Heart right ventricle (tissue), 16 donors: ENCODE measurements around the gene BLTP3A. TPM values are rescaled to one million over a fixed set of nuclear protein-coding genes. Genes with fewer than 3 reads are reported as not detected.

Experiments
- ATAC-seq, 8 donors: fragments of 200-7000 bp; cut with Tn5 transposase; one replicate each; pipeline ENCODE4 v1.9.1; 2020; ENCODE audit warnings: mild to moderate bottlenecking in 8 of 8, moderate library complexity in 8 of 8, moderate number of reproducible peaks in 1 of 8
- DNase-seq, 2 donors: peaks; one replicate each; pipeline ENCODE4 v3.0.0-alpha.2; 2020
- H3K27ac ChIP-seq, 10 donors: fragments of 200-600 bp; sonication (generic) in 2 of 10; one replicate each; pipeline versions ENCODE4 v1.5.0 to v1.8.0; 2020 to 2022; ENCODE audit warnings: mild to moderate bottlenecking in 3 of 10
- H3K27me3 ChIP-seq, 7 donors: fragments of 200-600 bp; one replicate each; pipeline ENCODE4 v1.8.0; 2021 to 2022; ENCODE audit warnings: mild to moderate bottlenecking in 2 of 7
- H3K36me3 ChIP-seq, 9 donors: fragments of 200-600 bp; sonication (generic) in 1 of 9; one replicate each; pipeline versions ENCODE4 v1.5.0 to v1.8.0; 2020 to 2022; ENCODE audit warnings: mild to moderate bottlenecking in 2 of 9
- H3K4me1 ChIP-seq, 9 donors: fragments of 200-600 bp; sonication (generic) in 1 of 9; one replicate each; pipeline versions ENCODE4 v1.5.0 to v1.8.0; 2020 to 2022; ENCODE audit warnings: mild to moderate bottlenecking in 4 of 9
- H3K4me3 ChIP-seq, 10 donors: fragments of 200-600 bp; sonication (generic) in 2 of 10; one replicate each; pipeline versions ENCODE4 v1.5.0 to v1.8.0; 2020 to 2022; ENCODE audit warnings: mild to moderate bottlenecking in 7 of 10, moderate library complexity in 2 of 10
- H3K9me3 ChIP-seq, 11 donors: fragments of 200-600 bp in 10 of 11; sonication (generic) in 2 of 11; one replicate each; pipeline versions ENCODE4 v1.5.0 to v1.8.0; 2013 to 2022; ENCODE audit warnings: mild to moderate bottlenecking in 2 of 11, control low read depth in 1 of 11, moderate library complexity in 1 of 11
- WGBS, 2 donors: extraction: QIAGEN DNeasy Blood & Tissue Kit; methylation state at CpG; one replicate each; pipeline ENCODE4 v1.1.7; 2013; ENCODE audit warnings: inconsistent platforms in 1 of 2; 5-methylcytosine and 5-hydroxymethylcytosine counted together
- intact Hi-C, 10 donors: fragments of 100-400 bp; cut with DNase I; formaldehyde crosslinking; loops; one replicate each; pipeline versions ENCODE4 v1.11.1 to v1.14.2; 2022
- polyA plus RNA-seq, 2 donors: library from polyadenylated mRNA; stranded (reverse); fragments of 200-250 nt; gene quantifications; one replicate each; pipeline ENCODE4 v1.2.3, GENCODE V29; 2013
- total RNA-seq, 10 donors: library from RNA; stranded (reverse); fragmentation: NEBNext Ultra II Directional in 3 of 10; extraction: Animal tissue kit (Norgen Biotek cat#: 25700) in 3 of 10; gene quantifications; one replicate each; pipeline versions ENCODE4 v1.2.1 to v1.2.4, GENCODE V29; 2021 to 2023
- TF ChIP-seq, protein P1 (sequence below), 9 donors: fragments of 200-600 bp; sonication (generic) in 2 of 9; IDR thresholded peaks; one replicate each; pipeline versions ENCODE4 v1.5.0 to v1.8.0; 2021 to 2022; ENCODE audit warnings: antibody characterized with exemption in 9 of 9, mild to moderate bottlenecking in 5 of 9, moderate library complexity in 1 of 9
- donor health status: Arrhythmogenic right ventricular cardiomyopathy.
- donor health status: ischemic (EF 13 %, LVEDD 7.1; RV severe dilation, severe dysfunction).
- donor health status: healthy with polysubstance abuse.
- donor health status: DM: no; HTN: yes; CAD: no.
- donor health status: DM: no; HTN: no; CAD: no.
- donor health status: ischemic (EF 25% LVEDD 6.9; RV normal size, moderate dysfunction).
- donor health status: ischemic (EF 25% LVEDD 5.7; RV mildly dilated, moderate dysfunction).
- donor health status: healthy.
- donor health status: DM: yes; HTN: yes; CAD: no.
- donor health status: Ischemic cardiomyopathy.
- donor health status: ischemic (EF 35%, LVEDD 5.7; RV mildly dilated, moderate dysfunction).
- donor health status: nonischemic (EF 11% LVEDD 7.7; RV severe dilation, severe dysfunction).
- donor health status: DM: yes; HTN: yes; CAD: no.
- donor health status: PGD.
- donor health status: ischemic (EF 29% LVEDD 5.4; RV normal size, mild dysfunction).
- donor health status: nonischemic (EF 23%, LVEDD 6.1; RV moderate dilation, normal function).

BLTP3A gene
- total and polyA plus RNA-seq, 12 donors = 4.1 to 25.0 (median 21.0) TPM

DNA sequence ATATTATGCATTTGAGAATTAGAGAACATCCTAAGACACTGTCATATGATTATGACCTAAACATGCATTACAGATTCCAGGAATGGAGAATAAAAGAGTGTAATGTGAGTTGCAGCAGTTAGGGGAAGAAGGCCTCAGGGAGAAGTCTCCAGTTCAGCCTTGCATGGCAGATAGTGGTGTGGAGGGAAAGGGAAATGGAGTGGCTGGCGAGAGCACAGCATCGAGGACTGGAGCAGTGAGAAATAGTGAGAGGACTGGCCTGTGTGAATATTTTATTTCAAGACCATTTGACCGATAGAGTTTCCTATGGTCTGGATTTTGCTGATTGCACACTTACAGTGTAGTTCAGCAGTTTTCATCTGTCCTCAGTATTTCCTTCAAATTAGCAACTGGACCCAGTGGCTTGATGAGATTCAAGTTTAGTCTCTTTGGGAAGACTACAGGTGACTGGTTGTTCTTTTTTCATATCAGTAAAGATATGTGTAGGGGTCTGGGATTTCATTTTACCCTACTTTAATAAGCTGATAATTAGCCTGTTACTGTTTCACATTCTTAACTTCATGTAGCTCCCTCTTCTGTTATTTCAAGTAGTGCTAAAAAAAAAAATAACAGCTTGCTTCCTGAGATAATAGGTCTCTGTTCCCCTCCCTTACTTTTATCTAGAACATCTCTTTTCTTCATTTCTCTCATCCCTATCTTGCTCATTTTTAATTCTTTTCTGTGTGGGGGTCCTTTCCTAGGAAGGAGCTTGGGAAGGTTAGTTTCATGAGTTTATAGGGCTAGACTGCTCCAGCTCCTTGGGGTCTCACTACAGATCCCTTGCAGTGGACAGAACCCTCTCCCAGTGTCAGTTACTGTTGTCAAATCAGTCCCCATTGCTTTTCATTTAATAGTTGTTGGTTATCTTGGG, 27.9 kb downstream of the BLTP3A start:
- 46 to 50% methylated on average over 3 of the region's 3 CpGs for WGBS, 2 donors
- no peak overlapping the region for H3K4me3 ChIP-seq
- peaks cover 0 to 35% (median 21%) of the 10 kb centered on the region in 9 donors for H3K36me3 ChIP-seq
- ATAC-seq (peak in 4 of 8 donors; percentile 25 to 50 (median 37)), DNase-seq (no peak)
- H3K4me1 ChIP-seq = peaks cover 0 to 43% (median 35%) of the 10 kb centered on the region in 9 donors
- peak overlapping the region in 7 of 10 donors; percentile 24 to 60 (median 46) for H3K27ac ChIP-seq
- intact Hi-C loops = no loop called here
- TF ChIP-seq, protein P1, sequence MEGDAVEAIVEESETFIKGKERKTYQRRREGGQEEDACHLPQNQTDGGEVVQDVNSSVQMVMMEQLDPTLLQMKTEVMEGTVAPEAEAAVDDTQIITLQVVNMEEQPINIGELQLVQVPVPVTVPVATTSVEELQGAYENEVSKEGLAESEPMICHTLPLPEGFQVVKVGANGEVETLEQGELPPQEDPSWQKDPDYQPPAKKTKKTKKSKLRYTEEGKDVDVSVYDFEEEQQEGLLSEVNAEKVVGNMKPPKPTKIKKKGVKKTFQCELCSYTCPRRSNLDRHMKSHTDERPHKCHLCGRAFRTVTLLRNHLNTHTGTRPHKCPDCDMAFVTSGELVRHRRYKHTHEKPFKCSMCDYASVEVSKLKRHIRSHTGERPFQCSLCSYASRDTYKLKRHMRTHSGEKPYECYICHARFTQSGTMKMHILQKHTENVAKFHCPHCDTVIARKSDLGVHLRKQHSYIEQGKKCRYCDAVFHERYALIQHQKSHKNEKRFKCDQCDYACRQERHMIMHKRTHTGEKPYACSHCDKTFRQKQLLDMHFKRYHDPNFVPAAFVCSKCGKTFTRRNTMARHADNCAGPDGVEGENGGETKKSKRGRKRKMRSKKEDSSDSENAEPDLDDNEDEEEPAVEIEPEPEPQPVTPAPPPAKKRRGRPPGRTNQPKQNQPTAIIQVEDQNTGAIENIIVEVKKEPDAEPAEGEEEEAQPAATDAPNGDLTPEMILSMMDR (IDR thresholded peaks at IDR 0.05) = no peak
- H3K27me3 ChIP-seq = no peaks in the 10 kb centered on the region
- no peaks in the 10 kb centered on the region for H3K9me3 ChIP-seq

DNA sequence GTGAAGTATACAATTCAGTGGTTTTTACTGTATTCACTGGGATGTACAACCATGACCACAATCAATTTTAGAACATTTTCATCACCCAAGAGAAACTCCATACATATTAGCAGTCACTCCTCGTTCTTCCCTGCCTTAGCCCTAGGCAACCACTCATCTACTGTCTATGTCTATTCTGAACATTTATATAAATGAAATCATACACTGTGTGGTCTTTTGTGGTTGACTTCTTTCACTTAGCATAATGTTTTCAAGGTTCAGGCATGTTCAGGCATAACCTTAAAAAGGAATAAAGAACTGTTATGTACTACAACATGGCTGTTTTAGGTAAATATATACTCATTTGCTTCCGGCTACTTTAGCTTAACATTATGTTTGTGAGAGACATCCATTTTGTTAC, 37.3 kb downstream of the BLTP3A start:
- ATAC-seq (no peak), DNase-seq (no peak)
- intact Hi-C loops = no loop called here
- H3K4me3 ChIP-seq = no peak overlapping the region
- no peaks in the 10 kb centered on the region for H3K9me3 ChIP-seq
- no peaks in the 10 kb centered on the region for H3K27me3 ChIP-seq
- TF ChIP-seq, protein P1 (IDR thresholded peaks at IDR 0.05) = no peak
- peaks cover 0 to 98% (median 39%) of the 10 kb centered on the region in 9 donors for H3K36me3 ChIP-seq
- H3K27ac ChIP-seq = no peak overlapping the region
- H3K4me1 ChIP-seq = no peaks in the 10 kb centered on the region
- WGBS, 2 donors = 95 to 96% methylated on average over 2 of the region's 2 CpGs

DNA sequence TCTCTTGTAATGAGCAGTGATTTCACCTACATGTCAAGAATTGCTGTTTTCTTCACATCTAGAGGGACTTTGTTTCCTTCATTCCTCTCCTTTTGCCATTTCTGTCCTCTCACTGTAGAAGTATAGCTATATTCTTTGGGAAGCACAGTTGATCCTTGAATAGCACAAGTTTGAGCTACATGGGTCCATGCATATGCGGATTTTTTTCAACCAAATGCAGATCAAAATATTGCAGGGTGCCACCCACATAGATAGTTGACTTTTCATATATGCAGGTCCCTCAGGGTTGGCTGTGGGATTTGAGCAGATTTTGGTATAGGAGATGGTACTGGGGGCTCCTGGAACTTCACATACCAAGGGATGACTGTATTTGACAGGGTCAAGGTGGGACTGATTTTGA, 41.1 kb downstream of the BLTP3A start:
- no peaks in the 10 kb centered on the region for H3K9me3 ChIP-seq
- no peak overlapping the region for H3K4me3 ChIP-seq
- TF ChIP-seq, protein P1 (IDR thresholded peaks at IDR 0.05) = no peak
- peaks cover 0 to 20% (median 0%) of the 10 kb centered on the region in 9 donors for H3K4me1 ChIP-seq
- WGBS, 2 donors = 97 to 100% methylated on average over 1 of the region's 1 CpG
- intact Hi-C loops = no loop called here
- ATAC-seq = no peak
- H3K27ac ChIP-seq = no peak overlapping the region
- H3K36me3 ChIP-seq = peaks cover 0 to 98% (median 37%) of the 10 kb centered on the region in 9 donors
- H3K27me3 ChIP-seq = no peaks in the 10 kb centered on the region
- no peak for DNase-seq

DNA sequence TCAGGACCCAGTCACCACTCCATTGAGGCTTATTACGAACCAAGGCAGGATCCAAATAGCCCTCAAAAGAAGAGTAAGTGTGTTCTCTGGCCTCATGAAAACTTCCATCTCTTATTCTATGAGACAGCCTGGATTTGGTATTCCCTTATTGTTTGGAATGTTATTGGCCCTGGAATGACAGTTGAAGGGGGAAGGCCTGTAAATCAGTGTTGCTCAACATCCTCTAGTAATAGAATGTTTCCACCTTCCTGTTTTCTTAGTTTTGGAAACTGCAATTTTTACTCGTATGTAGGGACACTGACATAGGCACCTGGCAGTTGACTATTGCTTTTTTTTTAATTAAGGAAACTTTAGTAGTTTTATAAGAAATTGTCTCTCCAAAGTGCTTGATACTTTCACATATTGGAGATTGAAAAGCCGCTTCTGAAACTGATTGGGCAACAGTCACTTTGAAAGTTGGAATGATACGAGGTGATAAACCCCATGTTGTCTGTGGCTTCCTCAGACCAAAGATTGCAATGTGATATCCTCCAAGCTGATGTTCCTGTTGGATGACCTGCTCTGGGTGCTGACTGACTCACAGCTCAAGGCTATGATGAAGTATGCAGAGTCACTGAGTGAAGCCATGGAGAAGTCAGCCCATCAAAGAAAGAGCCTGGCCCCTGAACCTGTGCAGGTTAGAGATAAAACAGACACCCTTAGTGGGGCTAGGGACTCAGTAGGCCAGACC, 43.1 kb downstream of the BLTP3A start:
- H3K4me3 ChIP-seq = no peak overlapping the region
- ATAC-seq (no peak), DNase-seq (no peak)
- H3K27me3 ChIP-seq = no peaks in the 10 kb centered on the region
- H3K9me3 ChIP-seq = no peaks in the 10 kb centered on the region
- peaks cover 0 to 20% (median 0%) of the 10 kb centered on the region in 9 donors for H3K4me1 ChIP-seq
- intact Hi-C loops = loop anchor here in 1 of 10 donors (2.0 kb wide), 1 partner anchor 26 kb away; no protein-coding TSS in a partner anchor
- peaks cover 0 to 94% (median 30%) of the 10 kb centered on the region in 9 donors for H3K36me3 ChIP-seq
- 88 to 89% methylated on average over 4 of the region's 4 CpGs for whole genome bisulfite sequencing, 2 donors
- TF ChIP-seq, protein P1 (IDR thresholded peaks at IDR 0.05) = no peak
- H3K27ac ChIP-seq = peak overlapping the region in 1 of 10 donors; percentile 29
